HG02759 (cell line): ENCODE data around the gene NPBWR2.
"Not testable (repeated sequence)": the region's sequence is repeated elsewhere in the genome, so short reads cannot be mapped to it uniquely, and the experiment has no call there.

Experiments
- ATAC-seq: cut with Tn5 transposase; IDR thresholded peaks from one replicate; pipeline ENCODE4 v1.9.1; 2021; ENCODE audit warnings: mild to moderate bottlenecking, moderate library complexity; ENCODE audit not compliant: unreplicated experiment

NPBWR2 gene

DNA sequence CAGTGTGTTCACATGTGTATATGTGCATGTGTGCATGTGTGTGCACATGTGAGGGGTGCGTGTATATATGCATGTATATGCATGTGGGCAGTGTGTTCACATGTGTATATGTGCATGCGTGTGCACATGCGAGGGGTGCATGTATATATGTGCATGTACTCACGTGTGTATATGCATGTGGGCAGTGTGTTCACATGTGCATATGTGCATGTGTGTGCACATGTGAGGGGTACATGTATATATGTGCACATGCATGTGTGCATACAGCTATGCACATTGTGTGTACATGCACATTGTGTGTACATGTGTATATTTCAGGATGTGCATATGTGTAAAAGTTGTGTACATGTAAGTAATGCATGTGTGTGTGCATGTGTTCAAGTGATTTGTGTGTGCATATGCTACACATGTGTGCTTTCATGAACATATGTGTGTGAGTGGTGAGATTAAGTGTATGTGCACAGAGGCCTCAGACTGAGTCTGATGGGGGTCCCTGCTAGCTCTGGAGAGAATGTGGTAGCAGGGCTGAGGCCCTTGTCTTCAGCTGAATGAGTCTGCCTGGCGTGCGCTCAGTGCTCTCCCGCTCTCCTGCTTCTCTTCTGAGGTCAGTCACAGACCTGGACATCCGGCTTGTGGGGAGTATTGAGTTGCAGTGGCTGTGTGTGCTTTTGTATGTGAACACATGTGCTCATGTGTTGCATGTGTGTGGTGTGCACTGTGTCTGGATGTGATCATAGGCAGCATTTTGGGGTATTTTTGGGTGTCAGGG is 37.0 kb upstream of the NPBWR2 start:
- ATAC-seq, result no peak

DNA sequence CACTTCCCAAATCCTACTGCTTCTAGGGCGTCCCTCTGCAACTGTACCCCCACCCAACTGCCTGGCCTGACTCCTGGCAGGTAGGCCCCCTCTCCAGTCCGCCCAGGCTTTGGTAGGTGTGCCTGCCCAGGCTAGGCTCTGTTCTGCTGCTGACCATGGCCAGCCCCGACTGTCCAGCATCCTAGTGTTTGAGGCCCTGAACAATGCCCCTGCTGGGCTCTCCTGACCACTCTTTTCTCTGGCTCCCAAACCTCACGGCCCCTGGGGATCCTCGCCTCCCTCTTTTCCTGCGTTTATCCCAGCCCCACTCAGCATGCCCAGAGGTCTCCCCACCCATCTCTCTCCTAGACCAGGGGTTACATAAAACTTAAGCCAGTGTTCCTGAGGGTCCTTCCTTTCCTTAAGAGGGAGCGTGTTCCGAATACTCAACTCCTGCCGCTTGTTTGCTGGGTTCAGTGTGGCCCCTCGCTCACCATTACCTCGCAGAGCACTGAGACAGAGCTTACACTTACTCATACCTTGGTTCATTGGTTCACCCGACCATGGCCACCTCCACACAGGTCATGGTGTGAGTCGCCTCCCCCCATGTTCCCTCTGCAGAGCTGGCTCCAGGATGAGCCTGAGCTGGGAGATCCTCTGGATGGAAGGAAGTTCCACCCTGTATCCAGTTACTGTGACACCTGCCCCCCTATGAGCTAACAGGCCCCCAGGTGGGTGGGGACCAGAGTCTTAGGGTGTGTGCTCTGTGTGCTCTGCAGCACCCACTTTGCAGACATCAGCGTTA is 35.8 kb upstream of the NPBWR2 start:
- ATAC-seq, result no peak

DNA sequence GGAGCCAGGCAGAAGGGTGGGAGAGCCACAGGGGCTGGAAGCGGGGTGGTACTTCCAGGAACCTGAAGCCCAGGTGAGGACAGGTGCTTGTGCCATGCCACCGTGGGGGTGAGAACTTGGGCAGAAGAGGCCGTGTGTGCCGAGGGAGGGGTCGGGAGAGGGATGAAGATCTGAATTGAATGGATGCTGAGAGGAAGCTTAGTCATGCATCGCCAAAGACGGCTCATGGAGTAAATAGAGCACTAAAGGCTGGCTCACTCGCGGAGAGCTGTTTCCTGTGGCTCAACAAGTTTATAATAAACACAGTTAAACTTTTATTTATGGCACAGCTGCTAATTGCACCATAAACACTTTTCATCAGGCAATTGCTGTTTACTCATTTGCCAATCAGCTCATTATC is 35.2 kb upstream of the NPBWR2 start:
- ATAC-seq, result no peak

DNA sequence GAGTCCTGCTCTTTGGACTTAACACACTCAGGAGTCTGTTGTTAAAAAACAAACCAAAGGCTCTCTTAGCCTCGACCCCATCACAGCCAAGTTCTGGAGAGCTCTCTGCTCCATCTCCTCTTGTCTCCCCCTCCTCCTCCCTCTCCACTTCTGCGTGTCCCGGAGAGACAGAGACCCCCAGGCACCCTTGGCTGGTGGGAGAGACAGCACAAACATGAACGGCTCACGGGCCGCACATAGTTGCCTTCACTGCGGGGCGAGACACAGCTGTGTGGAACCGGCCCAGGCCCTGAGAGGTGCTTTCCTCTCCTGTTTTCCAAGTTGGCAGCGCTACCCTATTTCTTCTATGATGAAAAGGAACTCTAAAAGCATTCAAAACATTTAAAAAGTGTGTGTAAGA is 33.6 kb upstream of the NPBWR2 start:
- ATAC-seq, result no peak

DNA sequence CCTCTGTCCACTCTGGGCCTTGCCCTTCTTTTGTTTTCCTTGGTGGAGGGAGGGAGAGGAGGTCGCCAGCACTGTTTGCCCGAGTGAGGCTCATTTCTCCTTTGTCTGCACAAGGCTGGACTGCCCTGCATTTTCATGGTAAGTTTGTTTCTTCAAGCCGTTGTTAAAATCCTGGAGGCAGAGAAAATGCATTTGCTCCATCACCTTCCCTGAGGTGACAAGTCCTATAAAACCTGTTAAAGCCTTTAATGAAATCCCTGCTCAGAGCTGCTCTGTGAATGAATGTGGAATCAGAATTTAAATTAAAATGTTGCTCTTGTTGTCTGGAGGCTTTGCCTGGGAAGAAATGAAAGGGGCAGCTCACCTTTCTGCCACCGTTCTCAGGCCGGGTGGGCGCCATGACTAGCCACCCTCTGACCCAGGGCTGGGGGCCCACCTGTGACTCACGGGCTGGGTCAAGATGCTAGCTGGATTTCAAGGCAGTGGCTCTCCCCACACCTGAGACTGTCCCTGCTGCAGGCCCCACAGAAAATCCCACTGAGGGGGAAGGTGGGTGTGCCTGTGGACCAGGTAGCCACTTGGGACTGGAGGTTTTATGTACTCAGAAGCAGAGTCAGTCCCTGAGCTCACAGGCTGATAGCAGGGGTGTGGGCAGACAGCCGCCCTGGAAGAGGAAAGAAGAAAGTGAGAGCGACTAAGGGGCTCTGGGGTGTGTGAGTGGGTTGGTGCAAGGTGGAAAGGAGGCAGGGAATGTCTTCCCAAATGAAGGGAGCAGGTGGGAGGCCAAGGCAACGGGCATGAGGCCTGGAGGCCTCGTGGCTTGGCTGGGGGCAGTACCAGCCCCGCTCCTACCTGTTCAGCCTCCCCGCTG is 32.9 kb upstream of the NPBWR2 start:
- no peak for ATAC-seq

DNA sequence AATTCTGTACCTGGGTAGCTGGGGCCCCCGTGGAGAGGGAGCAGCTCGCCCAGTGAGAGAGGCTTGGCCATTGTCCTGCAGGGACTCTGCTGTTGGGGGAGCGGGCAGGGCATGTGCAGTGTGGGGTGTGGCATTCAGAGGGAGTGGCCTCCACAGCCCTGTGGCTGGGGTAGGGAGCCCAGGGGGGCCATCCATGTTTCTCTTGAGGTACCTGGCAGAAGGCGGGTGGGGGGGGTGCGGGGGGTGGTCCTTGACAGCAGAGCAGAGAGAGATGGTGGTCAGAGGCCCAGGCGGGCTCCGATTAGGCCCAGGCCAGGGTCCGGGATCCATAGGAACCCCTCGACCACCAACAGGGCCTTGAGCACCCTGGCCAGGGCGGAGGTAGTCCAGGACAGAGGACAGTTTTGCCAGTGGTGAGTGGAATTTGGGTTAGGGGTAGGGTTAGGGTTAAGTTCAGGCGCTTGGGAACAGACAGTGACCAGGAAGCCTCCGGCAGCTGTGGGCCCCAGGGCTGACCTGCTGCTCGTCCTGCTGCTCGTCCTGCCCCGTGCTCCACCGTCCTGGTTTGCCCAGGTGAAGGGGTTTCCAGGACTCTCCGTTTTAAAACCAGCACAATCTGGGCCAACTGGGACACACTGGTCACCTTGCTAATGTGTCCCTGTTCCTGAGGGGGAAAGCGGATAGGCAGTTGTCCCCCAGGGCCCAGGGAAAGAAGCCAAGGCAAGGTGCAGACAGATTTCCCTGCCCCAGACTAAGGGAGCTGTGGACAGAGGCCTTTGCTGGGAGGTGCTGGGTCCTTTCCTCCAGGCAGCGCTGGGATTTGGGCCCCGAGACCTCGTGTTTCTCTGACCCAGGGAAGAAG is 32.1 kb upstream of the NPBWR2 start:
- no peak for ATAC-seq

DNA sequence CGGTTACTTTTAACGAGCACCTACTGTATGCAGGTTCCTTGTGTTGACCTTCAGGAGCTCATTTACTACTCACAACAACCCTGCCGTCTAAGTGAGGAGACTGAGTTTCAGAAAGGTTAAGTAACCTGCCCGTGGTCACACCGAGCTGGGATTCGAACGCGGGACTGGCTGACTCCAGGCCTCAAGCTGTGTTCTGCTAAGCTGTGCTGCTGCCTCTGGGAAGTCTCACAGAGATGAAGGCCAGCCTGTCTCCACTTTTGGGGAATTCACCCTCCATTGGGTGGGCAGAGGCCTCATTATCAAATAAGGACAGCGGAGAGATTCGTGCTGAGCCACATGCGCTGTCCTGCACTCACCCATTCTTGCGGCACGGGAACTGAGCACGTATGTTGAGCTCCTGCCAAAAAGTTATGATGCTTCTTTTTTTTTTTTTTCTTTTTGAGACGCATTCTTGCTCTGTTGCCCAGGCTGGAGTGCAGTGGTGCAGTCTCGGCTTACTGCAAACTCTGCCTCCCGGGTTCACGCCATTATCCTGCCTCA is 31.0 kb upstream of the NPBWR2 start:
- ATAC-seq, result no peak

DNA sequence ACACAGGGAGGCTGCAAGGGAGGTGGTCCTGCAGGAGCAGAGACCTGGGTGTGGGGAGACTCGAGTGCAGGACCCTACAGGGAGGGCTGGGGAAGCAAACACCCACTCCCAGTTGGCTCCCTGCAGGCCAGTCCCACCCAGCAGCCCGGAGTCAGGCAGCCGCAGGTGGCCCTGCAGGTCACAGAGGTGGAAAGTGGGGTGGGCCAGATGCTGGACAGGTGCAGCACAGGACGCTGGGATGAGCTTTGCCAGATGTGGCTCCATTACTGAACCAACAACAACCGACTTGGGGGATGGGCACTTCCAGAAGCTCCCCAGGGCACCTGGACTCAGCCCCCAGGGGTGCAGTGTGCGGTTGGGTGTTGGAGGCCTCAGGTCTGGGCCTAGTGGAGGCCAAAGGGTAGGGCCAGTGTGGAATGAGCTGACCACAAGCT is 30.2 kb upstream of the NPBWR2 start:
- no peak for ATAC-seq

DNA sequence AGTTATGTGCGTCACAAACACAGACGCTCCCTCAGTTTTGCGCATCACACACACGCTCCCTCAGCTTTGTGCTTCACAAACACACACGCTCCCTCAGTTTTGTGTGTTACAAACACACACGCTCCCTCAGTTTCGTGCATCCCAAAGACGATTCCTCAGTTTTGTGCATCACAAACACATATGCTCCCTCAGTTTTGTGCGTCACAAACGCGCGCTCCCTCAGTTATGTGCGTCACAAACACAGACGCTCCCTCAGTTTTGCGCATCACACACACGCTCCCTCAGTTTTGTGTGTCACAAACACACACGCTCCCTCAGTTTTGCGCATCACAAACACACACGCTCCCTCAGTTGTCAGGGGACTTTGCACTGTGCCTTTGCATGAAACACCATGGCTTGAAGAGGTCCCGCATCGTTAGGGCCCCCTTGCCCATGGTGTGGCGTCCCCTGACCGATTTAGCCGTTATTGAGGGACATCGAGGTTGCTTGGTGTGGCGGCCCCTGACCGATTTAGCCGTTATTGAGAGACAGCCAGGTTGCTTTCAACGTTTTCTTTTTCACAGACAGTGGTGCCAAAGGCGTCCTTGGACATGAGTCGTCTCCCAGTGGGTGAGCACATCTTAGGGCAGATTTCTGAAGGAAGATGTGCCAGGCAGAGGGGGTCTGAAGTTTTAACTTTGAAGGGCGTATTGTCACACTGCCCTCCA is 28.8 kb upstream of the NPBWR2 start:
- ATAC-seq, result no peak

DNA sequence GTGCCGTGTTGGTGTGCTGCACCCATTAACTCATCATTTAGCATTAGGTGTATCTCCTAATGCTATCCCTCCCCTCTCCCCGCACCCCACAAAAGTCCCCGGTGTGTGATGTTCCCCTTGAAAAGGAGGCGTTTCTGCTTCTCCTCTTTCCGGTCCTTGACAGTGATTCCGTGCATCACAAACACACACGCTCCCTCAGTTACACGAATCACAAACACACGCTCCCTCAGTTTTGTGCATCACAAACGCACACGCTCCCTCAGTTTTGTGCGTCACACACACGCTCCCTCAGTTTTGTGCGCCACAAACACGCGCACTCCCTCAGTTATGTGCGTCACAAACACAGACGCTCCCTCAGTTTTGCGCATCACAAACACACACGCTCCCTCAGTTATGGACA is 27.4 kb upstream of the NPBWR2 start:
- not testable (repeated sequence) for ATAC-seq

DNA sequence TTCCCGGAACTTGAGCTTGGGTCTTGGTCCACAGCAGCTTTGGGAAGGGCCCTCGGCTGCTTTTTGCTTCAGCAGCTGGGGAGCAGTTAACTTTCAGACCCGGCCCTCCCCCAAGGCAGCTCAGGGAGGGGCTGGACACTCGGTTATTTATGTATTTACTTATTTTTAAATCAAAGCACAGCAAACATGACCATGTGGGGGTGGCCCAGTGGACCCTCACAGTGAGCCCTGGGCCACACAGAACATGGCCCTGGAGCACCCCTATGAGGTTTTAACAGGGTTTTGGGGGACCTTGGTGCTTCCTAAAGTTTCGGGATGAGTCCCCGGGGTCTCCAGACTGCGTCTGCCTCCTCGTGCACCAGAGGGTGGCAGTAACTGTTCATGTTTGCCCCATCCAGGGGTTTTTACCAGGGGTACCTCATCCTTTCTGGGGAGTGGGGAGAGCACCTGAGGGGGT is 26.6 kb upstream of the NPBWR2 start:
- ATAC-seq, result no peak

DNA sequence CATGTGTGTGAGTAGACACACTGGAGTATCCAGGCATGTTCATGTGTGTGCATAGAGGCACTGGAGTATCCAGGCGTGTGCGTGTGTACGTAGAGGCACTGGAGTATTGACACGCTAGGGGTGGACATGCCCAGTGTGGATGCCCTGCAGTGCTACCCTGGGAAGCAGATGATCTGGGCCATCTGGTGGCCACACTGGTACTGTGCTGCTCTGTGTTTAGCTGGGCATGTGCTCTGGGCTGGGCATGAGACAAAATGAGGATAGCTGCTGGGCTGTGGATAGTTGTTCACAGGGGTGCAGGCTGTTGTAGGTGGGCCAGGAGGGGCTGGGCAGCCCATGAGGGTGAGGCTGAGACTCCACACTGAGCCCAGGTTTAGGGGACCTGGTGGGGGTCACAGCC is 24.0 kb upstream of the NPBWR2 start:
- no peak for ATAC-seq

DNA sequence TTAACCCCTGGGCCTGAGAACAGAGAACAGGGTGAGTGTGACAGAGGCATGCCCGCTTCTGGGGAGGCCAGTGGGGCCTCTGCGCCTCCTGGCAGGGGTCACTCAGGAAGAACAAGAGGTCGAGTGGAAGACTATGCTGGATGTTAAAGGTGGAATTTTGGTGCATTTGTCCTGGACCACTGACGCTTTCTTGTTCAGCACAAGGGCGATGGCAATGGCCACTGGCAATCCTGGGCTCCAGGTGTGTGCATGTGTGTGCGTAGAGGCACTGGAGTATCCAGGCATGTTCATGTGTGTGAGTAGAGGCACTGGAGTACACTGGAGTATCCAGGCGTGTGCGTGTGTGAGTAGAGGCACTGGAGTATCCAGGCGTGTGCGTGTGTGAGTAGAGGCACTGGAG is 23.5 kb upstream of the NPBWR2 start:
- ATAC-seq, result no peak

DNA sequence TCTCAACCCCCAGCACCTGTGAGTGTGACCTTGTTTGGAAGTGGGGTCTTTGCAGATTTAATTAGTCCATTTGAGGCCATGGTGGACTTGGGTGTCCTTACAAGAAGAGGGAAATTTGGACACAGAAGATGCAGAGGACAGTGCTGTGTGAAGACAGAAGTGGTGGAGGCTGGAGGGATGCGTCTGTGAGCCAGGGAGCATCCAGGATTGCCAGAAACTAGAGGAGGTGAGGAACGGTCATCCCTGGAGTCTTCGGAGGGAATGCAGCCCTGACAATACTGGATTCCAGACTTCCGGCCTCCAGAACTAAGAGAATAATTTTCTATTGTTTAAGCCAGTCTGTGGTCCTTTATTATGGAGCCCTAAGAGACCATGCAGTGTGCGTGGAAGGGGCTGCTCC is 22.9 kb upstream of the NPBWR2 start:
- no peak for ATAC-seq

DNA sequence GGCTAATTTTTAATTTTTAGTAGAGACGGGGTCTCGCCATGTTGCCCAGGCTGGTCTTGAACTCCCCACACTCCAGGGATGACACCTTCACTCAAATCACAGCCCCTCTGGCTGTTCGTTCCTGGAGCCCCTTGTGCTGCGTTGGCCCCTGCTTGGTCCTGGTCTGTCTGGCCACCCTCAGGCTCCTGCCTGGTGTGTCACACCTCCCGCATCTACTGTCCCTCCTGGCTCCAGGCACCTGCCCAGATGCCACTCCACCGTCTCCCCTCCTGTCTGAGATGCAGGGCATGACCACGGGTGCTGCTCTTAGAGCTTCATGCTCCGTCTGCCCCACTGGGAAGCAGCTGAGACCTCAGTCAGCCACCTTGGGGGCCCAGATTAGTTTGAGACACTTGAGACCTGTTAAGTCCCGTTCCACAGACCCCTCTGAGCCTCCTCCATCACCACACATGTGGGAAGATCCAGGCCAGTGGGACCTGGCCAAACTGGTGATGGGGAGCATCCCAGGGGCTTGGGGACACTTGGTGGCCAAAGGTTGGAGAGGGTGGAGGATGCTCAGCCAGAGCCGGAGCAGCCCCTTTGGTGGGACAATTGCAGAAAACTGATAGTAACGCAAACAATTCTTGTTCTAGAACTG is 21.9 kb upstream of the NPBWR2 start:
- no peak for ATAC-seq

DNA sequence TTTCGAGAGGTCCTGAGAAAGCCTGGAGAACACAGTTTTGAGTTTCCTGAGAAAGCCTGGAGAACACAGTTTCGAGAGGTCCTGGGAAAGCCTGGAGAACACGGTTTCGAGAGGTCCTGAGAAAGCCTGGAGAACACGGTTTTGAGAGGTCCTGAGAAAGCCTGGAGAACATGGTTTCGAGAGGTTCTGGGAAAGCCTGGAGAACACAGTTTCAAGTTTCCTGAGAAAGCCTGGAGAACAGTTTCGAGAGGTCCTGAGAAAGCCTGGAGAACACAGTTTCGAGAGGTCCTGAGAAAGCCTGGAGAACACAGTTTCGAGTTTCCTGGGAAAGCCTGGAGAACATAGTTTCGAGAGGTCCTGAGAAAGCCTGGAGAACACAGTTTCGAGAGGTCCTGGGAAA is 16.2 kb upstream of the NPBWR2 start:
- ATAC-seq, result not testable (repeated sequence)

DNA sequence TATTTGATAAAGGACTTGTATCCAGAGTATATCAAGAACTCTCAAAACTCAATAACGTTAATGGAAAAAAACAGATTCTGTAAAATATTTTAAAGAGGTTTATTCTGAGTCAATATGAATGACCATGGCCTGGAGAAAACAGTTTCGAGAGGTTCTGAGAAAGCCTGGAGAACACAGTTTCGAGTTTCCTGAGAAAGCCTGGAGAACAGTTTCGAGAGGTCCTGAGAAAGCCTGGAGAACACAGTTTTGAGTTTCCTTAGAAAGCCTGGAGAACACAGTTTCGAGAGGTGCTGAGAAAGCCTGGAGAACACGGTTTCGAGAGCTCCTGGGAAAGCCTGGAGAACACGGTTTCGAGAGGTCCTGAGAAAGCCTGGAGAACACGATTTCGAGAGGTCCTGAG is 15.6 kb upstream of the NPBWR2 start:
- not testable (repeated sequence) for ATAC-seq

DNA sequence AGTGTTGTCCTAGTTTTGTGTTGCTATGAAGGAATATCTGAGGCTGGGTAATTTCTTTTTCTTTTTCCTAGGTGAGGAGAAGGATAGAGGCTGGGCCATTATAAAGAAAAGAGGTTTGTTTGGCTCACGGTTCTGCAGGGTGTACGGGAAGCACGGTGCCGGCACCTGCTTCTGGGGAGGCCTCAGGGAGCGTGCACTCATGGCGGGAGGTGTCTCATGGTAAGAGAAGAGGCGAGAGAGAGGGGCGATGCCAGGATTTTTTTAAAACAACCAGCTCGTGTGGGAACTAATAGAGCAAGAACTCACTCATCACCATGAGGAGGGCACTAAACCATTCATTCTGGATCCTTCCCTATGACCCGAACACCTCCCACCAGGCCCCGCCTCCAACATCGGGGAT is 14.2 kb upstream of the NPBWR2 start:
- ATAC-seq, result no peak
